ENCODE results near the gene RNF182. TPM values are rescaled to one million over a fixed set of nuclear protein-coding genes. Genes with fewer than 3 reads are reported as not detected.
"Not testable (repeated sequence)": the region's sequence is repeated elsewhere in the genome, so short reads cannot be mapped to it uniquely, and the experiment has no call there.

RNF182 gene
- total RNA-seq, 4 donors from 2014 or later = 0.40 to 0.50 (median 0.45) TPM; not detected in 1

DNA sequence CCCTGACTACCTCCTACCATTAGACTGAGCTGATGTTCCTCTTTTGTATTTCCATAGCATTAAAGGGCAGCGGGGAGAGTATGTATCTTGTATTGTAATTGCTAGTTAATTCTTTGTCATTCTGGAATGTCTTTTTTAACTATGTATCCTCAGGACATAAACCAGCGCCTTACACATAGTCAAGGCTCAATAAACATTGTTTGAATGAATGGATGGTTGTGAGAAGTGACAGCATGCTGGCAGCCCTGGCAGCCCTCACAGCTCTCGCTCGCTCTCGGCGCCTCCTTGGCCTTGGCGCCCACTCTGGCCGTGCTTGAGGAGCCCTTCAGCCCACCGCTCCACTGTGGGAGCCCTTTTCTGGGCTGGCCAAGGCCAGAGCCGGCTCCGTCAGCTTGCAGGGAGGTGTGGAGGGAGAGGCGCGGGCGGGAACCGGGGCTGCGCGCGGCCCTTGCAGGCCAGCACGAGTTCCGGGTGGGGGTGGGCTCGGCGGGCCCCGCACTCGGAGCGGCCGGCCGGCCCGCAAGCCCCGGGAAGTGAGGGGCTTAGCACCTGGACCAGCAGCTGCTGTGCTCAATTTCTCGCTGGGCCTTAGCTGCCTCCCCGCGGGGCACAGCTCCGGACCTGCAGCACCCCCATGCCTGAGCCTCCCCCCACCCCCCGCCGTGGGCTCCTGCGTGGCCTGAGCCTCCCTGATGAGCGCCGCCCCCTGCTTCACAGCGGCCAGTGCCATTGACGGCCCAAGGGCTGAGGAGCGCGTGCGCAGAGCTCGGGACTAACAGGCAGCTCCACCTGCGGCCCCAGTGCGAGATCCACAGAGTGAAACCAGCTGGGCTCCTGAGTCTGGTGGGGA is 93.1 kb downstream of the RNF182 start:
- Histone ChIP-seq H3K4me3 (no peak overlapping the region), H3K27ac (replicated peaks in 1 of 4) (no peak overlapping the region), H3K9me3 (no peaks in the 10 kb centered on the region), H3K4me1 (peaks cover 0 to 9% (median 4%) of the 10 kb centered on the region in 4 donors), H3K36me3 (no peaks in the 10 kb centered on the region), H3K27me3 (peaks cover 0 to under 1% (median 0%) of the 10 kb centered on the region in 4 donors)
- intact Hi-C loops (cut with DNase I) = no loop called here
- TF ChIP-seq EP300 (IDR thresholded peaks at IDR 0.05) (no peak), POLR2A (IDR thresholded peaks at IDR 0.05; ENCODE audit: low read depth) (no peak), POLR2AphosphoS5 (IDR thresholded peaks at IDR 0.05) (no peak)
- TF ChIP-seq, protein P1, sequence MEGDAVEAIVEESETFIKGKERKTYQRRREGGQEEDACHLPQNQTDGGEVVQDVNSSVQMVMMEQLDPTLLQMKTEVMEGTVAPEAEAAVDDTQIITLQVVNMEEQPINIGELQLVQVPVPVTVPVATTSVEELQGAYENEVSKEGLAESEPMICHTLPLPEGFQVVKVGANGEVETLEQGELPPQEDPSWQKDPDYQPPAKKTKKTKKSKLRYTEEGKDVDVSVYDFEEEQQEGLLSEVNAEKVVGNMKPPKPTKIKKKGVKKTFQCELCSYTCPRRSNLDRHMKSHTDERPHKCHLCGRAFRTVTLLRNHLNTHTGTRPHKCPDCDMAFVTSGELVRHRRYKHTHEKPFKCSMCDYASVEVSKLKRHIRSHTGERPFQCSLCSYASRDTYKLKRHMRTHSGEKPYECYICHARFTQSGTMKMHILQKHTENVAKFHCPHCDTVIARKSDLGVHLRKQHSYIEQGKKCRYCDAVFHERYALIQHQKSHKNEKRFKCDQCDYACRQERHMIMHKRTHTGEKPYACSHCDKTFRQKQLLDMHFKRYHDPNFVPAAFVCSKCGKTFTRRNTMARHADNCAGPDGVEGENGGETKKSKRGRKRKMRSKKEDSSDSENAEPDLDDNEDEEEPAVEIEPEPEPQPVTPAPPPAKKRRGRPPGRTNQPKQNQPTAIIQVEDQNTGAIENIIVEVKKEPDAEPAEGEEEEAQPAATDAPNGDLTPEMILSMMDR (IDR thresholded peaks at IDR 0.05) = no peak
- WGBS = 83% methylated on average over 9 of the region's 46 CpGs
- no peak for DNase-seq (ENCODE audit: extremely low spot score)

DNA sequence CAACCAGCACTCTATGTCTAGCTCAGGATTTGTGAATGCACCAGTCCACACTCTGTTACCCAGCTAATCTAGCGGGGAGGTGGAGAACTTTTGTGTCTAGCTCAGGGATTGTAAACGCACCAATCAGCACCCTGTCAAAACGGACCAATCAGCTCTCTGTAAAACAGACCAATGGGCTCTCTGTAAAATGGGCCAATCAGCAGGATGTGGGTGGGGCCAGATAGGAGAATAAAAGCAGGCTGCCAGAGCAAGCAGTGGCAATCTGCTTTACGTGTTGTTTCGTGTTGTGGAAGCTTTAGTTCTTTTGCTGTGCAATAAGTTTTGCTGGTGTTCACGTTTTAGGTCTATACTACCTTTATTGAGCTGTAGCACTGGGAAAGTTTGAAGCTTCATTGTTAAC is 93.8 kb downstream of the RNF182 start:
- H3K27ac ChIP-seq (replicated peaks in 1 of 4); H3K9me3 ChIP-seq; H3K4me3 ChIP-seq; DNase-seq (ENCODE audit: extremely low spot score); H3K27me3 ChIP-seq; H3K36me3 ChIP-seq; intact Hi-C loops (cut with DNase I); H3K4me1 ChIP-seq: not testable (repeated sequence)
- 93% methylated on average over 6 of the region's 6 CpGs for WGBS

DNA sequence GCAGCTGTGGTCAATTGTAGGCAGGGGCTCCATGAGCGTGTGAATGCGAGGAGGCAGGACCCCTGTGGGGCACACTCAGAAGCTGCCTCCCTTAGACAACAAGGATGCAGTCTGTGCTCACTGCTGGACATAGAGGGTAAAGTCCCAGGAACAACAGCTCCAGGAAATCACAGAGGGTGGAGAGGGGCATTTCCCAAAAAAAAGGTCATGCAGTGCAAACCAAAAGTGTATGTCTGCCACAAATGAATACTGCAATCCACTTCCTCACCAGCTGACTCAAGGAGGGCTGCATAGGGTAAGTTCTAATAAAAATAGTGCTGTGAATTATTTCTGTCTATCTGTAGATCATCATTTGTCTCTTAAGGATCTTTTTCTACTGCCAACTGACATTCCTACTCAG is 95.8 kb downstream of the RNF182 start:
- H3K9me3 ChIP-seq = no peaks in the 10 kb centered on the region
- no peak overlapping the region for H3K27ac ChIP-seq (replicated peaks in 1 of 4)
- no peak overlapping the region for H3K4me3 ChIP-seq
- 100% methylated on average over 2 of the region's 2 CpGs for WGBS
- H3K4me1 ChIP-seq = peaks cover 0 to 9% (median 4%) of the 10 kb centered on the region in 4 donors
- no peaks in the 10 kb centered on the region for H3K27me3 ChIP-seq
- intact Hi-C loops (cut with DNase I) = no loop called here
- TF ChIP-seq POLR2AphosphoS5 (IDR thresholded peaks at IDR 0.05) (no peak), POLR2A (IDR thresholded peaks at IDR 0.05; ENCODE audit: low read depth) (no peak), EP300 (IDR thresholded peaks at IDR 0.05) (no peak)
- TF ChIP-seq, protein P1 (IDR thresholded peaks at IDR 0.05) = no peak
- no peaks in the 10 kb centered on the region for H3K36me3 ChIP-seq
- DNase-seq (ENCODE audit: extremely low spot score) = no peak

DNA sequence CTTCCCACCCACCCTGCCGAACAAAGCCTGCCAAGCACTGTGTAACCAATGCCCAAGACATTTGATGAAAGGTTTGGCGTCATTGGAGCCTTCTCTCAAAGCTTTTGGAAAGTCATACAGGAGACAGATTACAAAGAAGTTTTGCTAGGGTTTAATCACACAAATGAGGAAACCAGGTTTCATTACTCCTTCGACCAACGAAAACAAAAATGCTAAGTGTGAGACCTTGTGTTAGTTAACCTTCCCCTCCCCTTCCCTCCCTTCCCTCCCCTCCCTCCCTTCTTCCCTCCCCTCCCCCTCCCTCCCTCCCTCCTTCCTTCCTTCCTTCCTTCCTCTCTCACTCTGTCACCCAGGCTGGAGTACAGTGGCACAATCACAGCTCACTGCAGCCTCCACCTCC is 96.7 kb downstream of the RNF182 start:
- Histone ChIP-seq H3K4me1 (peaks cover 0 to 9% (median 4%) of the 10 kb centered on the region in 4 donors), H3K27ac (replicated peaks in 1 of 4) (no peak overlapping the region), H3K9me3 (no peaks in the 10 kb centered on the region), H3K27me3 (no peaks in the 10 kb centered on the region), H3K4me3 (no peak overlapping the region), H3K36me3 (no peaks in the 10 kb centered on the region)
- TF ChIP-seq POLR2AphosphoS5 (IDR thresholded peaks at IDR 0.05) (no peak), EP300 (IDR thresholded peaks at IDR 0.05) (no peak), POLR2A (IDR thresholded peaks at IDR 0.05; ENCODE audit: low read depth) (no peak)
- TF ChIP-seq, protein P1 (IDR thresholded peaks at IDR 0.05) = no peak
- WGBS = 79% methylated on average over 4 of the region's 4 CpGs
- no peak for DNase-seq (ENCODE audit: extremely low spot score)
- intact Hi-C loops (cut with DNase I) = no loop called here

GRCh38 chr6:14022673-14023072 is 97.9 kb downstream of the RNF182 start:
- no peaks in the 10 kb centered on the region for H3K36me3 ChIP-seq
- DNase-seq (ENCODE audit: extremely low spot score) = no peak
- H3K27me3 ChIP-seq = no peaks in the 10 kb centered on the region
- TF ChIP-seq POLR2AphosphoS5 (IDR thresholded peaks at IDR 0.05) (no peak), EP300 (IDR thresholded peaks at IDR 0.05) (no peak), POLR2A (IDR thresholded peaks at IDR 0.05; ENCODE audit: low read depth) (no peak)
- TF ChIP-seq, protein P1 (IDR thresholded peaks at IDR 0.05) = no peak
- H3K27ac ChIP-seq (replicated peaks in 1 of 4) = no peak overlapping the region
- 94% methylated on average over 5 of the region's 5 CpGs for WGBS
- H3K4me3 ChIP-seq = no peak overlapping the region
- intact Hi-C loops (cut with DNase I) = no loop called here
- H3K9me3 ChIP-seq = no peaks in the 10 kb centered on the region
- peaks cover 0 to 2% (median 0%) of the 10 kb centered on the region in 4 donors for H3K4me1 ChIP-seq

Measured in esophagus muscularis mucosa (tissue), 4 donors.